CD4-positive, alpha-beta T cell treated with Interleukin-15 for 4 hours (primary cell): Measurements from ENCODE around the gene GBF1.

Experiments
- DNase-seq: peaks from one replicate; pipeline ENCODE4 v3.0.0-alpha.2; 2020; ENCODE audit warnings: low spot score

Gene GBF1

DNA sequence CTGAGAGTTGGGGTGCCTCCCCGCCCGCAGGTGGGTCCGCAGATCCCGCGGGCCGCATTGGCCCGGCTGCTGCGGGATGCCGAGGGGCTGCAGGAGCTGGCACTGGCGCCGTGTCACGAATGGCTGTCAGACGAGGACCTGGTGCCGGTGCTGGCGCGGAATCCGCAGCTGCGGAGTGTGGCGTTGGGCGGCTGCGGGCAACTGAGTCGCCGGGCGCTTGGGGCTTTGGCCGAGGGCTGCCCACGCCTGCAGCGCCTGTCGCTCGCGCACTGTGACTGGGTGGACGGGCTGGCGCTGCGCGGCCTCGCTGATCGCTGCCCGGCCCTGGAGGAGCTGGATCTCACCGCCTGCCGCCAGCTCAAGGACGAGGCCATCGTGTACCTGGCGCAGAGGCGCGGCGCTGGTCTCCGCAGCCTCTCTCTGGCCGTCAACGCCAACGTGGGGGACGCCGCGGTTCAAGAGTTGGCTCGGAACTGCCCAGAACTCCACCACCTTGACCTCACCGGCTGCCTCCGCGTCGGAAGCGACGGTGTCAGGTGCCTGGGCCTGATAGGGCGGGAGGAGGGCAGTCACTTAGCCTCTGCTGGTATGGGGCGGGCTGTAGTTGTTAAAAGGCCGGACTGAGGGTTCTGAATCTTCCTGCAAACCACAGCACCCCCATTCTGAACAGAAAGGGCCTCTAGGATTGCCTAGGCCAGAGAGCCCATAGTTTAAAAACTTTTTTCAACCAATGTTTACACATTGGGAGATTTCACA, 176.6 kb downstream of the GBF1 start:
- DNase-seq: no peak

DNA sequence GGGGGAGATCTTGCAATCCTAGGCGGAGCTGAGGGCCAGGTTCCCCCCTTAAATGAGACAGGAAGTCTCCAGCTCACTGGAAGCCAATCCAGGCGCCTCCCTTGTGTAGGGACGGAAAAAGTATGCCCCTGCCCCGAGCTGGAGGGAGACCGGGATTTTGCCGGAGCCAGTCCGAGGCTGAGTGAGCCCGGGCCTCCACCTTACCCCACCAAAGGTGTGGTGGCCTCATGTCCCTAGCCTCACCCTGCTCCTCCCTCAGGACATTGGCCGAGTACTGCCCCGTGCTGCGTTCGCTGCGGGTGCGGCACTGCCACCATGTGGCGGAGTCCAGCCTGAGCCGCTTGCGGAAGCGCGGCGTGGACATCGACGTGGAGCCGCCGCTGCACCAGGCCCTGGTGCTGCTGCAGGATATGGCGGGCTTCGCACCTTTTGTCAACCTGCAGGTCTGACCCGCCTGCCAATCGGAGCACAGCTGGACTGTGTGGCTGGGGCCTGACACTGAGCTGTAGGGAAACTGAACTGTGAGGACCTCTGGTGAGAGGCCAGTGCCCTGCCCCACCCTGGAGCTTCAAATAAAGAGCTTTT, 177.3 kb downstream of the GBF1 start:
- DNase-seq: peak; percentile 48

DNA sequence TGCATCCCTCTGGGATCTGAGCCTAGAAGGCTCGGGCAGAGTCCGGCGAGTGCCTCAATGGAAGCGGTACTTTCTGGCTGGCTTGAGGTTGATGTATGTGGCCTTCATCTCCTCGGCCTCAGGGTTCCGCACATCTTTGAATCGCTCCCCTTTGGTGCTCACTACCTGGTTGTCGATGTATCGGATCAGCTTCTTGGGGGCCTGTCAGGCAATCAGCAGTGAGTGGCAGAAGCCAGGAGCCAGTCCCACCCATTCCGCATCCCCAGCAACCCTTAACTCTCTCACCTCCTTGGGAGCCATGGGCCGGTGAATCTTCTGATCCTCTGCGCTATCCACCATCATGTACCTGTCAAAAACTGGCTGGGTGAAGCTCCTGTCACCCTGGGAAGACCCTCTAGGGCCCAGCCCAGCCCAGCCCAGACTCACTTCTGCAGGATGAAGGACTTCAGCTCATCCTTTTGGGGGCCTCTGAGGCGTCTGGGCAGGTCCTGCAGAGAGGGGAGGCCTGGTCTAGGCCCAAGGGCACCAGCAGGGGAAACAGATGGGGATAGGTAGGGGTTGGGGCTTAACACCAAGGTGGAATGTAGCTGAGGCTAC, 178.1 kb downstream of the GBF1 start:
- DNase-seq: no peak

DNA sequence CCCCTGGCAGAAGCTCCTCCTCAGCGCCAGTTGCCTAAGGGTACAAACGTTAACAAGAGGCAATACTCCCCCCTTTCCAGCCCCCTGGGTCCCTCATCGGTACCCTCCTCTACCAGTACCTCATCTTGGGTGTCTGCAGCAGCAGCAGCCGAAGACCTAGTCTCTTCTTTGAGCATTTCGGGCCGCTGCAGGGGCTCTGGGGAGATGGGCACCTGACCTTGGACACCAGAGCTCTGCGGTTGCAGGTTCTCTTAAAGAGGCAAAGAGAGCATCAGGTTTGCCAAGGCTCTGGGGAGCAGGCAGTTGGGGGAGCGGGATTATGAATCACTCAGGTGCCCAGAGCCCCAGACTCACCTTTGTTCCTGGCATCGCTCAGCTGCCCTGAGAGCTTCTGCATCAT, 178.8 kb downstream of the GBF1 start:
- no peak for DNase-seq

DNA sequence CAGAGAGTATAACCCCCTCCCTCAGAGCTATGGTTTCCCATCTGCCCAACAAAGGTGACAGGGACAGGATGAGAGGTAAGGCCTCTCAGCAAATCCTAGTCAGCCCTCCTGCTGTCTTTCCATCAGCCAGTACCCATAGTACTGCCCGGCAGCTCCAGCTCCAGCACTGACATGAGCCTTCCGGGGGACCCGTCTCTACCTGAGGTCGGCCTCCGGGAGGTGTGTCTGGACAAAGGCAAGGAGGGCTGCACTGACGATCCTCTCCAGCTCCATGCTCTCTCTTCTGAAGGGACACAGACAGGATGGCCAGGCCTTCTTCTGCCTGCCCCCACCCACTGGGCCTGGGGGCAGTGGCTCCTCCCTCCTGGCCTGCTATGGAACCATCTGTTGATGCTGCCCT, 179.6 kb downstream of the GBF1 start:
- DNase-seq: no peak

DNA sequence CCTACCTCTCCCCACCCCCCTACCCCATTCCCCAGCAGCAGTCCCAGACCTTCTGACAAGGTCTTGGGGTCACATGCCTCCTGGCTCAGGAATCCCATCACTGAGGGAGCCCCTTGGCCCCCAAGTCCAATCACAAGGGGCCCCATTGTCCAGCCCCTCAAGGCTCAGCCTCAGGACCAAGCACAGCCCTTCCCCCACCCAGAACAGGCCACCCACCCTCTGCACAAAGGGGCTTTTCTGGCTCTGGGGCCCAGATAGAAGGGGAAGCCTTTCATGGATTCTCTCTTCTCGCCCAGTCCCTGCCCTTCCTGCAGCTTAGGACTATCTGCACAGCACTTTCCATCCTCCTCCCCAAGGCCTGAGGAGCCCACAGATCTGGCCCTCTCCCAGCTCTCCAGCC, 180.1 kb downstream of the GBF1 start:
- no peak for DNase-seq

DNA sequence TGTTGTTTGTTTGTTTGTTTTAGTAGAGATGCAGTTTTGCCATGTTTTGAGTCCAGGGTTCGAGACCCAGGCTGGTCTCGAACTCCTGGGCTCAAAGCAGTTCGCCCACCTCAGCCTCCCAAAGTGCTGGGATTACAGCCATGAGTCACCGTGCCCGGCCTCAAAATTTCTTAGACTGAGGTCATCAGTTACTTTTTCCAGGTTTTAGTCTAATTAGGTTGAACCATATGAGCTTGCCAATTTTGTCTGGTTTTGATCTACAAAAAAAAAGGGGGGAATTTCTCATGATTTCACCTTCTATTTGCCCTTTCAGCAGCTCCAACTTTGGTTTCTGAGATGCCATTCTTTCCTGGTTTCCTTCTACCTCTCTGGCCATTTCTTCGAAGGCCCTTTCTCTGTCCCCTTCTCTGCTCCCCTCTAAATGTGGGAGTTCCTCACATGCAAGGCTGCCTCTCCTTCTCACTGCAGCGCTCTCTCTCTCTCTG, 181.5 kb downstream of the GBF1 start:
- DNase-seq: no peak

DNA sequence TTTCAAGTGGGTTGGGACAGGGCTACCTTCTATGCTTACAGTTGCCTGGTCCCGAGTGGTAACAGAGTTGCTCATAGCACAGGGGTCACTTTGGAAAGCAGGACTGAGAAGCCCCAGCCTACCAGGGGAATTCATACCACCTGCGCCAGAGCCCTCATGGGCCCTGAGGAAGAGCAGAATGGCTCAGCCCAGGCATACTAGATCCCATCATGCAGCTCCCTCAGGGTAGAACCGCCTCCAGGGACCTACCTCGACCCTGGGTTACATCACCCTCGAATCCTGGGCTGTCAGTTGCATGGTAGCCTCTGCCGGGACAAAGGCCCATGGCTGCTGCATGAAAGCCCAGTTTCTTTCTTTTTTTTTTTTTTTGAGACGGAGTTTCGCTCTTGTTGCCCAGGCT, 184.1 kb downstream of the GBF1 start:
- no peak for DNase-seq

DNA sequence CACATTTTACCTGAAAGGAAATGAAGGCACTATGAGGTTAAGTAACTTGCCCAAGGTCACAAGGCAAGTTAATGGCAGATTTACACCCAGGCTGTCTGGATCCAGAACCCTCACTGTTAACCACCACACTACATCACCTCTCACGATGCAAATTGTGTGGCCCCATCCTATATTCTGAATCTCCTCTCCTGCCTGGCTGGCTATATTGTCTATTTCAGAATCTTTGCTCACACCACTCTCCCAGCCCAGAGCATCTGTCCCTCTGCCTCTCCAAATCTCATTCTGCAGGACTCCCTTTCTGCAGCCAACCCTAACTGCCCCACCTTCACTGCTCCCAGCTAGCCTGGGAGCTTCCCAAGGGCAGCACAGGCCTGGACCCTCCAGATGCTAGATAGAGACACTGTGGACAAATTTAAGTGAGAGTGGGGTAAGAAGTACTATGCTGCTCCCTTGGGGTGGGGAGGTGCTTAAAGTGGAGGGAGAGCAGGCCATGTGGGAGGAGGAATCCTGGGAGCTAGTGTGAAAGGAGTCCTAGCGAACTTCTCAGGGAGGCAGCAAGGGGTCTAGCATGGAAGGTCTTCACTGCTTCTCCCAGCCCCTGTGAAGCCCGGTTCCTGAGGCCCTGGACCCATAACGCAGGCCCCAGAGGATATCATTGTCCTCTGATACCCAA, 186.3 kb downstream of the GBF1 start:
- DNase-seq: no peak
